ENCODE results near the gene SLC7A6.

SLC7A6 gene

GRCh38 chr16:68233835-68234187 is 30.5 kb upstream of the SLC7A6 start:
- ChIA-PET CTCF (interaction anchor here (1.3 kb wide), 1 partner anchor 93 kb away, joined by 3 read pairs; no protein-coding TSS in a partner anchor), POLR2A (no interaction called here)
- TF ChIP-seq CTCF (IDR thresholded peaks at IDR 0.05; ENCODE audit: control extremely low read depth, extremely low read depth, low read depth, missing control alignments): no peak
- no peak for DNase-seq (ENCODE audit: extremely low spot score)

- no peak for TF ChIP-seq CTCF (IDR thresholded peaks at IDR 0.05; ENCODE audit: control extremely low read depth, extremely low read depth, low read depth, missing control alignments)
- ChIA-PET CTCF (interaction anchor here (0.9 to 1.3 kb wide), 3 partner anchors 92 to 418 kb away, joined by 3 to 4 read pairs (median 3); no protein-coding TSS in a partner anchor), POLR2A (no interaction called here)
- DNase-seq (ENCODE audit: extremely low spot score): no peak
These were observed 29.9 kb upstream of the SLC7A6 start for GRCh38 chr16:68234188-68235107.

GRCh38 chr16:68235108-68235886 is 29.0 kb upstream of the SLC7A6 start:
- TF ChIP-seq CTCF (IDR thresholded peaks at IDR 0.05; ENCODE audit: control extremely low read depth, extremely low read depth, low read depth, missing control alignments): no peak
- no peak for DNase-seq (ENCODE audit: extremely low spot score)
- CTCF ChIA-PET: interaction anchor here (0.9 to 4.0 kb wide), 4 partner anchors 26 to 419 kb away, joined by 3 to 21 read pairs (median 4); no protein-coding TSS in a partner anchor
- POLR2A ChIA-PET: no interaction called here

GRCh38 chr16:68235887-68236136 is 28.5 kb upstream of the SLC7A6 start, which contains the start of gene ESRP2:
Gene ESRP2 (minus strand): TSS chr16:68236127. CDS start chr16:68236045, 82 bp downstream.
- no peak for TF ChIP-seq CTCF (IDR thresholded peaks at IDR 0.05; ENCODE audit: control extremely low read depth, extremely low read depth, low read depth, missing control alignments)
- CTCF ChIA-PET: interaction anchor here (4.0 kb wide), 1 partner anchor 25 kb away, joined by 21 read pairs; no protein-coding TSS in a partner anchor
- POLR2A ChIA-PET: no interaction called here
- no peak for DNase-seq (ENCODE audit: extremely low spot score)

- no peak for TF ChIP-seq CTCF (IDR thresholded peaks at IDR 0.05; ENCODE audit: control extremely low read depth, extremely low read depth, low read depth, missing control alignments)
- peak; percentile 67 for DNase-seq (ENCODE audit: extremely low spot score)
- ChIA-PET CTCF (interaction anchor here (1.1 to 4.0 kb wide), 5 partner anchors 8 to 93 kb away, joined by 3 to 21 read pairs (median 8); partner anchors contain the start of gene SLC7A6), POLR2A (no interaction called here)
These were observed 28.0 kb upstream of the SLC7A6 start for GRCh38 chr16:68236137-68236825.

- ChIA-PET CTCF (interaction anchor here (1.1 to 4.0 kb wide), 5 partner anchors 9 to 92 kb away, joined by 3 to 21 read pairs (median 8); partner anchors contain the start of gene SLC7A6), POLR2A (interaction anchor here (0.6 kb wide), 1 partner anchor 335 kb away, joined by 3 read pairs; no protein-coding TSS in a partner anchor)
- TF ChIP-seq CTCF (IDR thresholded peaks at IDR 0.05; ENCODE audit: control extremely low read depth, extremely low read depth, low read depth, missing control alignments): no peak
- DNase-seq (ENCODE audit: extremely low spot score): peak; percentile 45
These were observed 27.5 kb upstream of the SLC7A6 start for GRCh38 chr16:68236826-68237242.

Measured in GM10248 (cell line).